HepG2 (cell line): ENCODE measurements around the gene CBX6. TPM values are rescaled to one million over a fixed set of nuclear protein-coding genes. Genes with fewer than 3 reads are reported as not detected.

ENCODE experiments used
- AGO2 ChIP-seq: fragments of 200-400 bp; formaldehyde crosslinking; optimal IDR thresholded peaks from 2 replicates; pipeline ENCODE3; 2017; ENCODE audit warnings: mild to moderate bottlenecking, low read depth, low read length, moderate library complexity
- ATF7 ChIP-seq, 2 experiments: fragments of 450-650 bp in 1 of 2; sonication (generic) in 1 of 2; formaldehyde crosslinking in 1 of 2; IDR thresholded peaks; 2 replicates each; pipeline versions ENCODE4 v1.4.0 to v1.6.1; 2016 to 2020; ENCODE audit warnings: antibody characterized with exemption in 1 of 2, mild to moderate bottlenecking in 1 of 2, missing genetic modification reagents in 1 of 2
- DMAP1 ChIP-seq: IDR thresholded peaks from 2 replicates; pipeline ENCODE4 v1.6.1; 2016
- EED ChIP-seq: sonication (generic); formaldehyde crosslinking; IDR thresholded peaks from 2 replicates; pipeline ENCODE4 v1.5.0; 2020; ENCODE audit warnings: mild to moderate bottlenecking, missing genetic modification reagents
- FOXA1 ChIP-seq, 2 experiments: fragments of 450-650 bp in 1 of 2; sonication (generic) in 1 of 2; formaldehyde crosslinking in 1 of 2; IDR thresholded peaks; 2 replicates each; pipeline versions ENCODE4 v1.4.0 to v1.6.1; 2016 to 2020; ENCODE audit warnings: missing genetic modification reagents in 1 of 2
- FOXC1 ChIP-seq: sonication (generic); formaldehyde crosslinking; IDR thresholded peaks from 2 replicates; pipeline ENCODE4 v1.8.0; 2022; ENCODE audit warnings: mild to moderate bottlenecking, missing genetic modification reagents, borderline replicate concordance
- GATAD2A ChIP-seq: IDR thresholded peaks from 2 replicates; pipeline ENCODE4 v1.6.1; 2016
- HMG20B ChIP-seq: conservative IDR thresholded peaks from 2 replicates; pipeline ENCODE4 v1.6.1; 2016; ENCODE audit warnings: missing genetic modification reagents, missing compliant biosample characterization
- HOXA5 ChIP-seq: sonication (generic); formaldehyde crosslinking; IDR thresholded peaks from 2 replicates; pipeline ENCODE4 v1.4.0; 2020; ENCODE audit warnings: missing genetic modification reagents
- IKZF5 ChIP-seq: IDR thresholded peaks from 2 replicates; pipeline ENCODE4 v1.6.1; 2018; ENCODE audit warnings: missing genetic modification reagents, mild to moderate bottlenecking, missing compliant biosample characterization
- NCOA2 ChIP-seq: sonication (generic); formaldehyde crosslinking; IDR thresholded peaks from 2 replicates; pipeline ENCODE4 v1.8.0; 2022; ENCODE audit warnings: inconsistent platforms
- ONECUT2 ChIP-seq: sonication (generic); formaldehyde crosslinking; IDR thresholded peaks from 2 replicates; pipeline ENCODE4 v1.4.0; 2020; ENCODE audit warnings: missing genetic modification reagents
- RFX3 ChIP-seq: IDR thresholded peaks from 2 replicates; pipeline ENCODE4 v1.6.1; 2016; ENCODE audit warnings: missing biosample characterization, missing genetic modification reagents
- SMAD9 ChIP-seq: sonication (generic); formaldehyde crosslinking; IDR thresholded peaks from 2 replicates; pipeline ENCODE4 v1.5.1; 2020; ENCODE audit warnings: mild to moderate bottlenecking, missing genetic modification reagents
- TBP ChIP-seq: sonication (generic); formaldehyde crosslinking; IDR thresholded peaks from 2 replicates; pipeline ENCODE4 v1.5.0; 2020; ENCODE audit warnings: missing genetic modification reagents
- ZC3H13 ChIP-seq: sonication (generic); formaldehyde crosslinking; IDR thresholded peaks from 2 replicates; pipeline ENCODE4 v1.8.1; 2023; ENCODE audit warnings: mild to moderate bottlenecking, missing genetic modification reagents, moderate library complexity
- ZMYM2 ChIP-seq: sonication (generic); formaldehyde crosslinking; IDR thresholded peaks from 2 replicates; pipeline ENCODE4 v1.8.0; 2022; ENCODE audit warnings: mild to moderate bottlenecking, missing genetic modification reagents
- ZNF230 ChIP-seq: sonication (generic); formaldehyde crosslinking; IDR thresholded peaks from 2 replicates; pipeline ENCODE4 v1.4.0; 2020; ENCODE audit warnings: mild to moderate bottlenecking, missing genetic modification reagents
- ZNF737 ChIP-seq: sonication (generic); formaldehyde crosslinking; IDR thresholded peaks from 2 replicates; pipeline ENCODE4 v1.5.0; 2020; ENCODE audit warnings: missing genetic modification reagents, mild to moderate bottlenecking, borderline replicate concordance
- ZNF777 ChIP-seq: sonication (generic); formaldehyde crosslinking; IDR thresholded peaks from 2 replicates; pipeline ENCODE4 v1.4.0; 2020; ENCODE audit warnings: missing genetic modification reagents
- ZNF790 ChIP-seq: sonication (generic); formaldehyde crosslinking; IDR thresholded peaks from 2 replicates; pipeline ENCODE4 v1.8.0; 2022; ENCODE audit warnings: missing genetic modification reagents, mild to moderate bottlenecking, borderline replicate concordance
- ZSCAN20 ChIP-seq: sonication (generic); formaldehyde crosslinking; IDR thresholded peaks from 2 replicates; pipeline ENCODE4 v1.4.0; 2020; ENCODE audit warnings: missing genetic modification reagents, mild to moderate bottlenecking, borderline replicate concordance
- ZUFSP ChIP-seq: sonication (generic); formaldehyde crosslinking; IDR thresholded peaks from 2 replicates; pipeline ENCODE4 v1.9.0; 2021; ENCODE audit warnings: missing genetic modification reagents, mild to moderate bottlenecking, borderline replicate concordance
- polyA plus RNA-seq, 8 experiments: library from polyadenylated mRNA; depleted of rRNA in 3 of 8; stranded (reverse) in 7 of 8; unstranded in 1 of 8; fragments of >200 nt; fragmentation: Illumina TruSeq in 4 of 8; extraction: Trizol in 4 of 8; gene quantifications; 2 replicates each; pipeline versions ENCODE4 v1.2.1 to v1.2.3, GENCODE V29; 2011 to 2016; ENCODE audit warnings: low read depth in 4 of 8, missing spikeins in 1 of 8, mixed read lengths in 1 of 8; ENCODE audit not compliant: insufficient read depth in 1 of 8
- total RNA-seq, 5 experiments: library from RNA; depleted of rRNA; stranded (reverse); fragments of >200 nt; fragmentation: Illumina TruSeq; extraction: Trizol; gene quantifications; 2 replicates each; pipeline ENCODE4 v1.2.3, GENCODE V29; 2016; ENCODE audit warnings: low read depth in 1 of 5
- TF ChIP-seq, protein P1 (sequence below): sonication (generic); formaldehyde crosslinking; IDR thresholded peaks from 2 replicates; pipeline ENCODE4 v1.8.0; 2022; ENCODE audit warnings: mild to moderate bottlenecking, missing genetic modification reagents
- TF ChIP-seq, protein P2 (sequence below): sonication (generic); formaldehyde crosslinking; IDR thresholded peaks from 2 replicates; pipeline ENCODE4 v1.4.0; 2020; ENCODE audit warnings: missing genetic modification reagents
- TF ChIP-seq, protein P3 (sequence below): sonication (generic); IDR thresholded peaks from 2 replicates; pipeline ENCODE4 v1.6.1; 2016; ENCODE audit warnings: low read depth, borderline replicate concordance

The CBX6 gene
- total and polyA plus RNA-seq, 2 of the 13 experiments (the other 11 are each of a cell fraction or from before 2014, with no cell fraction given) = 1.7 to 6.5 TPM

- TF ChIP-seq ZUFSP (CRISPR knock-in tag) (no peak), EED (CRISPR knock-in tag) (peak; percentile 72; the same call in 1 of the 2 replicates), ZNF737 (no peak), TBP (CRISPR knock-in tag) (no peak), ZMYM2 (CRISPR knock-in tag) (no peak), DMAP1 (0 out of 2 replicates have a peak, but pooled peaks have one; percentile 21), IKZF5 (no peak), AGO2 (no peak), ZNF790 (CRISPR knock-in tag) (0 out of 2 replicates have a peak, but pooled peaks have one; percentile 27), ZNF230 (CRISPR knock-in tag) (peak; percentile 41; the same call in 1 of the 2 replicates), ZSCAN20 (CRISPR knock-in tag) (no peak), ATF7 (IDR thresholded peaks at IDR 0.05) (no peak), ATF7 (CRISPR knock-in tag; IDR thresholded peaks at IDR 0.05) (no peak), HOXA5 (CRISPR knock-in tag) (peak; percentile 34; the same call in 1 of the 2 replicates), RFX3 (CRISPR knock-in tag) (peak; percentile 72), GATAD2A (no peak), FOXA1 (IDR thresholded peaks at IDR 0.05) (no peak), FOXA1 (CRISPR knock-in tag; IDR thresholded peaks at IDR 0.05) (no peak), HMG20B (no peak), FOXC1 (CRISPR knock-in tag) (no peak), SMAD9 (CRISPR knock-in tag) (no peak), NCOA2 (no peak), ONECUT2 (CRISPR knock-in tag) (no peak), ZNF777 (peak; percentile 68), ZC3H13 (CRISPR knock-in tag) (no peak)
- TF ChIP-seq, protein P1, sequence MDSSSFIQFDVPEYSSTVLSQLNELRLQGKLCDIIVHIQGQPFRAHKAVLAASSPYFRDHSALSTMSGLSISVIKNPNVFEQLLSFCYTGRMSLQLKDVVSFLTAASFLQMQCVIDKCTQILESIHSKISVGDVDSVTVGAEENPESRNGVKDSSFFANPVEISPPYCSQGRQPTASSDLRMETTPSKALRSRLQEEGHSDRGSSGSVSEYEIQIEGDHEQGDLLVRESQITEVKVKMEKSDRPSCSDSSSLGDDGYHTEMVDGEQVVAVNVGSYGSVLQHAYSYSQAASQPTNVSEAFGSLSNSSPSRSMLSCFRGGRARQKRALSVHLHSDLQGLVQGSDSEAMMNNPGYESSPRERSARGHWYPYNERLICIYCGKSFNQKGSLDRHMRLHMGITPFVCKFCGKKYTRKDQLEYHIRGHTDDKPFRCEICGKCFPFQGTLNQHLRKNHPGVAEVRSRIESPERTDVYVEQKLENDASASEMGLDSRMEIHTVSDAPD (CRISPR knock-in tag) = no peak
- TF ChIP-seq, protein P2, sequence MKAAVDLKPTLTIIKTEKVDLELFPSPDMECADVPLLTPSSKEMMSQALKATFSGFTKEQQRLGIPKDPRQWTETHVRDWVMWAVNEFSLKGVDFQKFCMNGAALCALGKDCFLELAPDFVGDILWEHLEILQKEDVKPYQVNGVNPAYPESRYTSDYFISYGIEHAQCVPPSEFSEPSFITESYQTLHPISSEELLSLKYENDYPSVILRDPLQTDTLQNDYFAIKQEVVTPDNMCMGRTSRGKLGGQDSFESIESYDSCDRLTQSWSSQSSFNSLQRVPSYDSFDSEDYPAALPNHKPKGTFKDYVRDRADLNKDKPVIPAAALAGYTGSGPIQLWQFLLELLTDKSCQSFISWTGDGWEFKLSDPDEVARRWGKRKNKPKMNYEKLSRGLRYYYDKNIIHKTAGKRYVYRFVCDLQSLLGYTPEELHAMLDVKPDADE (CRISPR knock-in tag) = no peak
- TF ChIP-seq, protein P3, sequence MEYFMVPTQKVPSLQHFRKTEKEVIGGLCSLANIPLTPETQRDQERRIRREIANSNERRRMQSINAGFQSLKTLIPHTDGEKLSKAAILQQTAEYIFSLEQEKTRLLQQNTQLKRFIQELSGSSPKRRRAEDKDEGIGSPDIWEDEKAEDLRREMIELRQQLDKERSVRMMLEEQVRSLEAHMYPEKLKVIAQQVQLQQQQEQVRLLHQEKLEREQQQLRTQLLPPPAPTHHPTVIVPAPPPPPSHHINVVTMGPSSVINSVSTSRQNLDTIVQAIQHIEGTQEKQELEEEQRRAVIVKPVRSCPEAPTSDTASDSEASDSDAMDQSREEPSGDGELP = peak; percentile 86
Measured at GRCh38 chr22:38872172-38872830, at the start of gene CBX6 (continued).
